GM23248 (cell line): ENCODE results near the gene ATXN7L1.

Experiments used
- EZH2 ChIP-seq: fragments of 200-600 bp; sonication (generic); IDR thresholded peaks from 2 replicates; pipeline ENCODE4 v1.6.1; 2018; ENCODE audit warnings: antibody characterized with exemption, mild to moderate bottlenecking; ENCODE audit not compliant: insufficient read depth, poor library complexity, severe bottlenecking
- EZH2phosphoT487 ChIP-seq: fragments of 200-600 bp; sonication (generic); IDR thresholded peaks from 2 replicates; pipeline ENCODE4 v1.6.1; 2018; ENCODE audit warnings: antibody characterized with exemption, moderate library complexity, mild to moderate bottlenecking, low read depth; ENCODE audit not compliant: insufficient read depth

DNA sequence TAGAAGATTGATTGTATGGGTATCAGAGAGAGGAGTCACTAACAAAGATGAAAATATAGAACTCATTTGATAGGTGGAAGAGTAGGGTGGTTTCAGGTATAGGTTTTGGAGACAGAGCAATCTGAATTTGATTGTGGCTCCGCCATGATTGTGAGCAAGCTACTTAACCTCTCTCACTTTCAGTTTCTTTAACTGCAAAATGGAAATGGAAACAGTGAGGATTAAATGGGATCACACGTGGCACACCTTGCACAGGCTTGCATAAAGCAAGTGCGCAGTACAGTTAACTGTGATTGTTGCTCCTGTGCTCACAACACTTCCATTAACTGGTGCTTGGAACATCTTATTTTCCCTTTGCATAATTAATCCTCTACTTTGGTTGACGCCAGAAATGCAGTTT lies 54.9 kb downstream of the ATXN7L1 start:
- no peak for TF ChIP-seq EZH2
- no peak for TF ChIP-seq EZH2phosphoT487
